ENCODE measurements around the gene IGF2. TPM values are rescaled to one million over a fixed set of nuclear protein-coding genes. Genes with fewer than 3 reads are reported as not detected.
A peak's percentile ranks its signal among the peaks of the same experiment; 100 is the strongest.

IGF2 gene
- total RNA-seq, 1 donor from 2014 or later: 188 TPM

- DNase-seq (ENCODE audit: low read depth): no peak
- no peak overlapping the region for H3K4me2 ChIP-seq (ENCODE audit: low read length)
- no peak overlapping the region for H3K27ac Mint-ChIP-seq (ENCODE audit: unreplicated experiment)
Measured at GRCh38 chr11:2139621-2140337, 590 bp upstream of the IGF2 start.

DNA sequence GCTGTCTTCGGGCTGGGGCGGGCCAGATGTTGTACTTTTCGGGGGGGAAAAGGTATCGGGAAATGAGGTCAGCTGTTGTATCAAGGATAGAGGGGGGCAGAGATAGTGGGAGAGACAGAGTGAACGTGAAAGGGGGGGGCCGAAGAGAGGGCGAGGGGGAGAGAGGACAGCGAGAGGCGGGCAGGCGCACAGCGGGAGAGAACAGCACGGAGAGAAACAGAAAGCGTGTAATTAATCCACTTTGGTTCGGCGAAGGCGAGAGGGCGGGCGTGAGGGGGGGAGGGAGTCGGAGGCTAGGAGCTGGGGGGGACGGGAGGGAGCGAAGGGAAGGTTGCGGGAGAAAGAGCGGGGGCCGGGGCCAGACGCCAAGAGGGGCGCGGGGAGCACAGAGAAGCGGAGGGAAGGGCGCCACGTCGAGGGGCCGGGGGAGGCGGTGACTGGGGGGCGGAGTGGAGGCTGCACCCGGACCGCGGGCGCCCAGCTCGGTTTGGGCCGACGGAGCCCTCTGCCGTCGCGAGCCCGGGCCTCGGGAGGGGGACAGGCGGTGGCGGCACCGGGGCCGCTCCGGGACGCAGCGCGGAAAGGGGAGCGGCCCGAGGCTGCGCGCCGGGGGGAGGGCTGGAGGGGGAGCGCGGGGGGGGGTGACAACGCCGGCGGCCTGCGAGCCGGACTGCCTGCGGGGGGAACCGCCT is 612 bp downstream of the IGF2 start:
- no peaks in the 10 kb centered on the region for H3K36me3 ChIP-seq (ENCODE audit: insufficient read depth, low read length)
- Mint-ChIP-seq H3K27ac (ENCODE audit: unreplicated experiment) (peak overlapping the region; percentile 53), H3K27me3 (ENCODE audit: low read depth, unreplicated experiment) (peaks cover 40% of the 10 kb centered on the region), H3K4me1 (ENCODE audit: low read depth, unreplicated experiment) (no peaks in the 10 kb centered on the region), H3K36me3 (ENCODE audit: low read depth, unreplicated experiment) (no peaks in the 10 kb centered on the region), H3K4me3 (ENCODE audit: unreplicated experiment) (peak overlapping the region; percentile 77), H3K9me3 (ENCODE audit: unreplicated experiment) (no peaks in the 10 kb centered on the region)
- no peak for TF ChIP-seq CTCF (IDR thresholded peaks at IDR 0.05; ENCODE audit: insufficient read depth, low read depth, low read length)
- peak; percentile 89 for TF ChIP-seq EZH2 (IDR thresholded peaks at IDR 0.05; ENCODE audit: insufficient read depth, low read length)
- H3K4me1 ChIP-seq (ENCODE audit: insufficient read depth, low read length): no peaks in the 10 kb centered on the region
- peaks cover 37% of the 10 kb centered on the region for H3K27me3 ChIP-seq (ENCODE audit: insufficient read depth, low read length)
- H3K9ac ChIP-seq (ENCODE audit: low read length): no peak overlapping the region
- no peak overlapping the region for H2AFZ ChIP-seq (ENCODE audit: low read depth, low read length)
- FAIRE-seq (no peak), DNase-seq (ENCODE audit: low read depth) (no peak)
- H3K9me3 ChIP-seq (ENCODE audit: insufficient read depth, low read depth, low read length): no peaks in the 10 kb centered on the region
- peaks cover 10% of the 10 kb centered on the region for H4K20me1 ChIP-seq (ENCODE audit: insufficient read depth, low read length)
- no peaks in the 10 kb centered on the region for H3K79me2 ChIP-seq (ENCODE audit: insufficient read depth, low read length)
- peak overlapping the region; percentile 79 for H3K4me2 ChIP-seq (ENCODE audit: low read length)
- no peak overlapping the region for H3K4me3 ChIP-seq (ENCODE audit: insufficient read depth, low read depth, low read length)
- H3K27ac ChIP-seq (ENCODE audit: low read depth, low read length): no peak overlapping the region

More at GRCh38 chr11:2139621-2140337, 590 bp upstream of the IGF2 start:
- Mint-ChIP-seq H3K36me3 (ENCODE audit: low read depth, unreplicated experiment) (no peaks in the 10 kb centered on the region), H3K4me1 (ENCODE audit: low read depth, unreplicated experiment) (no peaks in the 10 kb centered on the region), H3K9me3 (ENCODE audit: unreplicated experiment) (no peaks in the 10 kb centered on the region), H3K27me3 (ENCODE audit: low read depth, unreplicated experiment) (peaks cover 41% of the 10 kb centered on the region), H3K4me3 (ENCODE audit: unreplicated experiment) (no peak overlapping the region)
- H3K27me3 ChIP-seq (ENCODE audit: insufficient read depth, low read length): peaks cover 49% of the 10 kb centered on the region
- H3K79me2 ChIP-seq (ENCODE audit: insufficient read depth, low read length): no peaks in the 10 kb centered on the region
- FAIRE-seq: no peak
- H3K9me3 ChIP-seq (ENCODE audit: insufficient read depth, low read depth, low read length): no peaks in the 10 kb centered on the region
- H3K36me3 ChIP-seq (ENCODE audit: insufficient read depth, low read length): no peaks in the 10 kb centered on the region
- no peak overlapping the region for H3K9ac ChIP-seq (ENCODE audit: low read length)
- H3K4me3 ChIP-seq (ENCODE audit: insufficient read depth, low read depth, low read length): no peak overlapping the region
- H4K20me1 ChIP-seq (ENCODE audit: insufficient read depth, low read length): peaks cover 10% of the 10 kb centered on the region
- no peaks in the 10 kb centered on the region for H3K4me1 ChIP-seq (ENCODE audit: insufficient read depth, low read length)
- TF ChIP-seq CTCF (IDR thresholded peaks at IDR 0.05; ENCODE audit: insufficient read depth, low read depth, low read length): no peak
- TF ChIP-seq EZH2 (IDR thresholded peaks at IDR 0.05; ENCODE audit: insufficient read depth, low read length): peak; percentile 71
- H2AFZ ChIP-seq (ENCODE audit: low read depth, low read length): no peak overlapping the region
- H3K27ac ChIP-seq (ENCODE audit: low read depth, low read length): no peak overlapping the region

DNA sequence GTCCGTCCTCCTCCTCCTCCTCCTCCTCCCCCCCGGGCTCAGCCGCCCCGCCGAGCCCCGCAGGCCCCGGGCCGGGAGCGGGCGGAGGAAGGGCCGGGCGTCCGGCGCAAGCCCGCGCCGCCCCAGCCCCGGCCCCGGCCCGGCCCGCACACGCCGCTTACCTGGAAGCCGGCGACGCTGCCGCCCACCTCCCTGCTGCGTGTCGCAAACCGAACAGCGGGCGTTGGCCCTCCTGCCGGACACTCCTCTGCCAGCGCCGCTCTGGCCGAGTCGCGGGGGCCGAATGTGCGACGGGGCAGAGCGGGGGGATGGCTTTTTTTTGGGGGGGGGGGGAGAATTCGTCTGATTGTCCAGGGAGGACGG is 1.1 kb downstream of the IGF2 start:
- no peak for FAIRE-seq
- Histone ChIP-seq H4K20me1 (ENCODE audit: insufficient read depth, low read length) (peaks cover 10% of the 10 kb centered on the region), H3K4me1 (ENCODE audit: insufficient read depth, low read length) (no peaks in the 10 kb centered on the region), H3K36me3 (ENCODE audit: insufficient read depth, low read length) (no peaks in the 10 kb centered on the region), H3K9ac (ENCODE audit: low read length) (no peak overlapping the region), H2AFZ (ENCODE audit: low read depth, low read length) (no peak overlapping the region), H3K4me3 (ENCODE audit: insufficient read depth, low read depth, low read length) (no peak overlapping the region), H3K27me3 (ENCODE audit: insufficient read depth, low read length) (peaks cover 35% of the 10 kb centered on the region), H3K27ac (ENCODE audit: low read depth, low read length) (no peak overlapping the region), H3K4me2 (ENCODE audit: low read length) (peak overlapping the region; percentile 79), H3K79me2 (ENCODE audit: insufficient read depth, low read length) (no peaks in the 10 kb centered on the region), H3K9me3 (ENCODE audit: insufficient read depth, low read depth, low read length) (no peaks in the 10 kb centered on the region)
- Mint-ChIP-seq H3K4me3 (ENCODE audit: unreplicated experiment) (peak overlapping the region; percentile 77), H3K9me3 (ENCODE audit: unreplicated experiment) (no peaks in the 10 kb centered on the region), H3K36me3 (ENCODE audit: low read depth, unreplicated experiment) (no peaks in the 10 kb centered on the region), H3K27ac (ENCODE audit: unreplicated experiment) (no peak overlapping the region), H3K27me3 (ENCODE audit: low read depth, unreplicated experiment) (peaks cover 36% of the 10 kb centered on the region), H3K4me1 (ENCODE audit: low read depth, unreplicated experiment) (no peaks in the 10 kb centered on the region)
- TF ChIP-seq CTCF (IDR thresholded peaks at IDR 0.05; ENCODE audit: insufficient read depth, low read depth, low read length): no peak
- no peak for TF ChIP-seq EZH2 (IDR thresholded peaks at IDR 0.05; ENCODE audit: insufficient read depth, low read length)
- no peak for DNase-seq (ENCODE audit: low read depth)

Measured in astrocyte (in vitro differentiated cells and primary cell).